ENCODE results near the gene SPACA6.
"Not testable (repeated sequence)": the region's sequence is repeated elsewhere in the genome, so short reads cannot be mapped to it uniquely, and the experiment has no call there.

Gene SPACA6

DNA sequence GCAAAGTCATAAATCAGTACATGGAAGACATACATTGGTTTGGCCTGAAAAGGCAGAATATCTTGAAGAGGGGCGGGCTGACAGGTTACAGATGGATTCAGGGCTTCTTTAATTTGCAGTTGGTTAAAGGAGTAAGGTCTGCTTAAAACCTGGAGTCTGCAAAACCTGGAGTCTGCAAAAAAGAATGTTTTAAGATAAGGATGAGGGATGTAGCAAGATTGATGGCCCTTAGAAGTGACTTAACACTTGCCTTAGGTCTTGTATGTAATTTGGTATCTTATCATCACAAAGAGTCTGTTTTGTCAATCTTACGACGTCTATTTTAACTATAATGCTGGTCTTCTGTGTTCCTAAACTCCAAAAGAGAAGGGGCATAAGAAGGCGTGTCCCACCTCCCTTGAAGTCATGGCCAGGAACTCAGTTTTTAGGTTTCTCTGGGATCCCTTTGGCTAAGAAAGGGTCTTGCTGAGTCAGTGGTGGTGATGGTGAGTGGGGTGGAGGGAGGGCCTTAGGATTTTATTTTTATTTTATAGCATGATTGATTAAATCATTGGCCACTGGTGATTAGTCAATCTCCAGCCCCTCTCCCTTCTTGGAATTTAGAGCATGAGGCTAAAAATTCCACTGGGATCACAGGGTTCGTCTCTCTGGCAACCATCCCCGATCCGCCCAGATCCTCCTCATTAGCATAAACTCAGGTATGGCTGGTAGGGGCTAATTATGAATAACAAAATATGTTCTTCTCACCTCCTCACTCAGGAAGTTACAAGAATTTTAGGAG lies 40.8 kb downstream of the SPACA6 start:
- in situ Hi-C loops (cut with MboI; ENCODE audit: low sequenced_read_pairs): no loop called here

DNA sequence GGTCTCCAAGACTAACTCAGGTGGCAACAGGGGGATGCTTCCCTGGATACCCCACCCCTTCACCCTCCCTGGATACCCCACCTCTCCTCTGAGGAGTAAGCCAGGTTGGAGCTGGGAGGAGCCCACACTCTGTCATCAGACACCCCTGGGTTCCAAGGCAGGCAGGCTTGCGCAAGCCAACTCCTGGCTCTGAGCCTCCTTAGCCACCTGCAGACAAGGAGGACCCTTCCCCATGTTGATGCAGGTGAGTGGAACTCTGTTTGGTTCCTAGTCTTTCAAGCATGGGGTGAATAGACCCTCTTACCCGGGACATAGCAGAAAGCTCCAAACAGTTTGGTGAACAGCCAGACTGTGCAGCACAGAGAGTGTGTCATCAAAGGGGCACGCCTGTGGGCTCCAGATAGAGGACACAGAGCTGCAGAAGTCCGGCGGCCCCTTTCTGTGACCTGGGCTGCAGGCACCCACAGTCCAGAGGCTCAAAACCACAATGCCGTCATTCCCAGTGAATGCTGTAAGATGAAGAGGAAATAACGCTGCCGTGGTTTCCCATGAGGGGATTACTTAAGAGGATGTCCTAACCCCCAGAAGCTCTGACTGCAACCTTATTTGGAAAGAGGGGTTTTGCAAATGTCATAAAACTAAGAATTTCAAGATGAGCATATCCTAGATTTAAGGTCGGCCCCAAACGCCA lies 42.8 kb downstream of the SPACA6 start:
- in situ Hi-C loops (cut with MboI; ENCODE audit: low sequenced_read_pairs): no loop called here

DNA sequence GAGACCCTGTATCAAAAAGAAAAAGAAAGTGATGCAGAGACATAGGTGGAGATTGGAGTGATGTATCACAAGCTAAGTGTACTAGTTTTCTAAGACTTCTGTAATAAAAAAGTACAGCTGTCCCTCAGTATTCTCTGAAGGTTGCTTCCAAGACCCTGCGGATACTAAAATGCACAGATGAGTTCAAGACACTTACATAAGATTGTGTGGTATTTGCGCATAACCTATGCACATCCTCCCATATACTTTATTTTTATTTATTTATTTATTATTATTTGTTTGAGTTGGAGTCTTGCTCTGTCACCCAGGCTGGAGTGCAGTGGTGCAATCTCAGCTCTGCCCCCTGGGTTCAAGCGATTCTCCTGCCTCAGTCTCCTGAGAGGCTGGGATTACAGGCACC lies 44.3 kb downstream of the SPACA6 start:
- in situ Hi-C loops (cut with MboI; ENCODE audit: low sequenced_read_pairs): no loop called here

DNA sequence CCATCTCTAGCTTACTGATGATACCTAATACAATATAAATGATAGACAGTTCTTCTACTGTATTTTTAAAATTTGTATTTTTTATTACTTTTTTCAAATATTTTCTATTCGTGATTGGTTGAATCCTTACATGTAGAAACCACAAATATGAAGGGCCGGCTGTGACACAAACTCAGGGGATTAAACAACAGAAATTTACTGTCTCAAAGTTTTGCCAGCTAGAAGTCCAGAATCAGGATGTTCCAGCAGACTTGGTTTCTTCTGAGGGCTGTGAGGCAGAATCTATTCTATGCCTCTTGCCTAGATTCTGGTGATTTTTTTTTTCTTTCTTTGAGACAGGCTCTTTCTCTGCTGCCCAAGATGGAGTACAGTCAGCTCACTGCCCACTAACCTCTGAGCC lies 44.8 kb downstream of the SPACA6 start:
- in situ Hi-C loops (cut with MboI; ENCODE audit: low sequenced_read_pairs): no loop called here

DNA sequence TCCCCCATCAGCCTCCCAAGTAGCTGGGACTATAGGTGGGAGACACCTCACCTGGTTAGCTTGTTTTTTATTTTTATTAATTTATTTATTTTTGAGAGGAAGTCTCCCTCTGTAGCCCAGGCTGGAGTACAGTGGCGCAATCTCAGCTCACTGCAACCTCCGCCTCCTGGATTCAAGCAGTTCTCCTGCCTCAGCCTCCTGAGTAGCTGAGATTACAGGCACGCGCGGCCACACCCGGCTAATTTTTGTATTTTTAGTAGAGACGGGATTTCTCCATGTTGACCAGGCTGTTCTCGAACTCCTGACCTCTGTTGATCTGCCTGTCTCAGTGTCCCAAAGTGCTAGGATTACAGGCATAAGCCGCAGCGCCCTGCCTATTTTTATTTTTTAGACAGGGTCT lies 45.4 kb downstream of the SPACA6 start:
- in situ Hi-C loops (cut with MboI; ENCODE audit: low sequenced_read_pairs): not testable (repeated sequence)

DNA sequence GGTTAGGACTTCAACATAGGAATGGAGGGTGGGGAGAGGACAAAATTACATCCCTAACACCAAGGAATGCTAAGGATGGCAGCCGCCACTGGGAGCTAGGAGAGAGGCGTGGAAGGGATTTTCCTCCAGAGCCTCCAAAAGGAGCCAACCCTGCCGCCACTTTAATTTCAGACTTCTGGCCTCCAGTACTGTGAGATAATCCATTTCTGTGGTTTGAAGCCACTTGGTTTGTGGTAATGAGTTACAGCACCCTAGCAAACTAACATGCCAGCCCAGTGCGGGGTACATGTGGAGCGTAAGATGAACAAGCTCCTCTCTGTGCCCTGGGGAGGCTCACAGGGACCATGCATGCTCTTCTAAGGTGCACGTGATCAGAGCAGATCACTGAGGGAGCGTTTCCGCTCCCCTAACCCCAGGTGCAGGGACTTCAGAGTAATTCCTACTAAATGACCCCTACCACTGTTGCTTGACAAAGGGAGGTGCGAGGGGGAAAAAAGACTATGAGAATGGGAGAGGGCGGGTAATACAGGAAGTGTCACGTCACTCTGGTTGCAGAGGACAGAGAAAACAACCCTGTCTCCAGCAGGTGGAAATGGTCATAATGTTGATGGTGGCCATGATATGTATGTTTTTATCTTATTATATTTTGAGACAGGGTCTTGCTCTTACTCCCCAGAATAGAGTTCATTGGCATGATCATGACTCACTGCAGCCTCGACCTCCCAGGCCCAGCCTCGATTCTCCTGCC lies 46.5 kb downstream of the SPACA6 start:
- in situ Hi-C loops (cut with MboI; ENCODE audit: low sequenced_read_pairs): no loop called here

DNA sequence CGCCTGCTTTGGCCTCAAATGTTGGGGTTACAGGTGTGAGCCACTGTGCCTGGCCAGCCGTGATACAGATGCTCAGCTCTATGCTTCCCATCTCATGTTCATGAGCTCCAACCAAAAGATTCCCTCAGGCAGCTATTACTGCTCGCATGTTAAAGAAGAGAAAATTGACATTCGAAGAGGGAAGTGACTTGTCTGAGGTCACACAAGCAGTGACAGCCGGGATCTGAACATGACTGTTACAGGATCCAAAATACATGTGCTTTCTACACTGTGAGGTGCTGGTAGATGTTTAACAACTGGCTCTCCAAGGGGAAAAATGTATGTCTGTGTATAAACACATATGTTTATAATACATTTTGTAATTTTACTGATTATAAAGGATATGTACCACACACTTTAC lies 47.2 kb downstream of the SPACA6 start:
- in situ Hi-C loops (cut with MboI; ENCODE audit: low sequenced_read_pairs): no loop called here

DNA sequence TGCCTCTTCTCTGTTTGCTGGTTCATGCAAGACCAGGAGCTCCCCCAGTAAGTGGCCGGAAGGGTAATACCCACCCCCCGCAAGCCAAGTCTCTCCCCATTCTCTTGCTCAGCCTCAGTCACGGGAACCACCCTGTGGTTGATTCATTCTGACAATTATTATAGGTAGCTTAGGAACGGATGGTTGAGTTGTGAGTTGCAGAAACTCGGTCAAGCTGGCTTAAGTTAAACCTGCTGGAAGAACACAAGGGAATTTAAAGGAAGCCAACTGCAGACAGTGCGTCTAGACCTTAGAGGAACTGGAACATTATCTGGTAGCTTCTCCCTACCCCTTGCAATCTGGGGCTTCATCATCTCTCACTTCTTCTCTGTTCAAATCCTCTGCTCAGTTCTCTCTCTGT lies 49.7 kb downstream of the SPACA6 start:
- in situ Hi-C loops (cut with MboI; ENCODE audit: low sequenced_read_pairs): no loop called here

DNA sequence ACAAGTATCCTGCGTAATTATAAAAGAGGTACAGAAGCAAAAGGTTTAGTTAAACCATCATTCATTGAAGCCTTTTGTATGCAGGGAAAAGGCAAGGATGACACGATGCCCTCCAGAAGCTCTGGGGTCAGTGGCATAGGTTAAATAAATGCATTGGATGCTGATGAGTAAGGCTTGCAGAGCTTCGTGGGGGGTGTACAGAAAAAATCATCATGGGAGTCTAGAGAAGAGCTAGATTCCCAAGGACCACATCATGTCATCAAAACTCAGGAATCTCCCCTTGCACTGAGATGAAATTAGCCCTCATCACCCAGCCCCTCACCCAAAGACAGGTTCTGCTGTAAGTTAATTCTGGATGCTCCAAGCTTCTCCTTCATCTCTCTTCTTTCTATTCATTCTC lies 50.3 kb downstream of the SPACA6 start:
- in situ Hi-C loops (cut with MboI; ENCODE audit: low sequenced_read_pairs): no loop called here

DNA sequence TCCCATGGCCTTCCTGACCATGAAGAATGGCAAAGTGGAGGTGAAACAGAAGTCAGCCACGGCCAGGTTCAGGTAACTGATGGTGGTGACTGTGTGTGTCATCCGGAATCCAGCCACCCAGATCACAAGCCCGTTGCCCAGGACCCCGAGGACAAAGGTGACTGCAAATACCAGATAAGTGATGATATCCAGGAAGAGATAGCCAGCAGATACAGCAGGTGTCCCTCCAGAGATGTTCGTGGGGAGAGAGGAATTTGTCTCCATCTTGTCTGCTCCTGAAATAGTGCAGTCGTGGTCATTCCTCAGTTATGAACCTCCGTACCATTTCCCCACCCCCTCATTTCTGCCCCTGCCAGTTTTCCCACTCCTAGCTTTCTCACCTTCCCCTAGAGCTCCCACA lies 53.6 kb downstream of the SPACA6 start:
- in situ Hi-C loops (cut with MboI; ENCODE audit: low sequenced_read_pairs): no loop called here

DNA sequence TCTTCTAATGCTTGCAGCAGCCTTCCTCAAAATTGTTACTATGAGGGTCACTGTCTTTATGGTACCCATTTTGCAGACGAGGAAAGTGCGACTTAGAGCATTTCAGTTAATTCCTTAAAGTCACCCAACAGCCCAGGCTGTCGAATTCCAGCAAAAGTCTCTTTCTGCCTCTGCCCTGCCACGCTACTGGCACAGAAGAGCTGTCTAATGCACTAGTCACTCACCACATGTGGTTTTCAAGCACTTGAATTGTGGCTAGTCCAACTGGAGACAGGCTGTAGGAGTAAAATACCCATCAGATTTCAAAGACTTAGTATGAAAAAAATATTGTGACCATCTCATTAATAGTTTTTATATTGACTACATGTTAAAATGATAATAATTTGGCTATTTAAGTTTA lies 56.8 kb downstream of the SPACA6 start:
- in situ Hi-C loops (cut with MboI; ENCODE audit: low sequenced_read_pairs): no loop called here

DNA sequence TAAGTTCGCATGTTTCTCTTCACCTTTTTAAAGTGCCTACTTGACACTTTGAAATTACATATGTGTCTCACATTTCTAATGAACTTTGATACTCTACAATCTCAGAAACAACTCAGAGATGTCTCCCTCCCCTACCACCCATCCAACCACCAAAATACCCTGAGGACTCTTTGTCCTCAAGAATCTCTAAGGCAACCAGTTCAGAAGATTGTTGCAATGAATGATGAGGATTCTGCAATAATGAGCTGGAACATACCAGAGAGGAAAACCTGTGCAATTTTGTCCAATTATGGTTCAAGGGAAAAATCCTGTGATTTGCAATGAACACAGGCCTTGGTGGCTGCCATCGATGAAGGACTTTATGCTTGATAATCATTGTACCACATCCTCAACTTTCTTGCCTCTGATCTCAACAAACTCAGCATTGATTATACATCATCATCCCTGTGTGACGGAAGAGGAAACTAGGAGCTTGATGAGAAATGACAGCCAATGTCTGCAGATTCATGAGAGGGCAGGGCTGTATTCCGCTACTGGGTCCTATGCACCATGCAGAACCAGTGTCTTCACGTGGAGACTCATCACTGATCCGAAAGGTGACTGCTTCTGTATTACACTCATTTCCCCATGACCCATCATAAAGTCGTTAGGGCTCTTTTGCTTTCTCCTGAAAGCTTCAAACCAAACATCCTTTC lies 57.4 kb downstream of the SPACA6 start:
- in situ Hi-C loops (cut with MboI; ENCODE audit: low sequenced_read_pairs): no loop called here

DNA sequence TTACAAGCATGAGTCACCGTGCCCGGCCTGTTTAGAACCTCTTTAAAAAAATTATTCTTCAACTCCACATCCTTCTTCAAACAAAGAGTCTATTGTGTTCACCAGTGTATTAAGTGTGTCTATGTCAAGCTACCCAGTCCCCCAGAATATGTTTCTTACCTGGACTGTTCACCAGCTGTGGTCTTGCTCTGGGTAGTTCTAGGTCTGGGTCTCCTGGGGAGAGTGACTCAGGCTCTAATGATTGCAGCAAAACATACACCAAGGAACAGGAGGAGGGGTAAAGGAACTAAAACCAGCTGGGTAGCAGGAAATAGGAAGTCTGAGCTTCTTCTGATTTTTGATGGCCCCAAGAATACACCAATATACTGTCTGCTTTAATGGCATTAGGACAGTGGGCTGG lies 58.5 kb downstream of the SPACA6 start, which contains the start of gene FPR1:
TSS of gene FPR1 (minus strand) at position 224 of the 400 bp plus-strand sequence. CDS start 4,884 bp downstream, outside the sequence.
- in situ Hi-C loops (cut with MboI; ENCODE audit: low sequenced_read_pairs): no loop called here

DNA sequence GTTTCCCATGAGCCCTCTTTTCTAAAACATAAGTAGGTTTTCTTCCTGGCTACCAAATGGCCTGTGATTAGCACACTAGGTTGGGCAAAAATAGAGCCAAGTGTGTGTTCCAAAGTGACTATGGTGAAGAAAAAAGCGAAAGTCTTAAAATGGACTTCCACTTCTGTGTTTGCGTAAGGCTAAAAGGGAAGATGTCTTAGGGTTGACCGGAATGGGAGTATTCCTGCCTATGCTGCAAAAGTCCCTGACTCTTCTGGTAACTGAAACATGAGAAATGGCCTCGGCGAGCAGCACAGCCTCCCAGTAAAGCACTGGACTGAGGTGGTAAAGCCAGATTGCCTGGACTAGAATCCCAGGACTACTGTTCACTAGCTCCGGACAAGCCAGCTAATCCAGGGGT lies 61.0 kb downstream of the SPACA6 start:
- in situ Hi-C loops (cut with MboI; ENCODE audit: low sequenced_read_pairs): no loop called here

DNA sequence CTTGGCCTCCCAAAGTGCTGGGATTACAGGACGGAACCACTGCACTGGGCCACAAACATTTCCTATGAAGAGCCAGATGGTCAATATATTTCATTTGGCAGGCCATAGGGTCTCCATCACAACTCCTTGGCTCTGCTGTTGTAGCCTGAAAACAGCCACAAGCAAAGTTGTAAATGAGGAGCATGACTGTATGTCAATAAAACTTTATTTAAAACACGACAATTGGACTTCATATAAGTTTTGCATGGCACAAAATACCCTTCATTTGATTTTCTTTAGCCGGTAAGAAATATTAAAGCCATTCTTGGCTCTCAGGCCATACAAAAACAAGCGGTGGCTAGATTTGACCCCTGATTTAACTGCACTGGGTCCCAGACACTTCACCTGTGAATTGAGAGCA lies 61.6 kb downstream of the SPACA6 start:
- in situ Hi-C loops (cut with MboI; ENCODE audit: low sequenced_read_pairs): no loop called here
